H7 (cell line): ENCODE data around the gene EXOSC5. TPM values are rescaled to one million over a fixed set of nuclear protein-coding genes. Genes with fewer than 3 reads are reported as not detected.
"Not testable (repeated sequence)": the region's sequence is repeated elsewhere in the genome, so short reads cannot be mapped to it uniquely, and the experiment has no call there.

Experiments
- DNase-seq: peaks from one replicate; pipeline ENCODE4 v3.0.0; 2012
- H3K27me3 ChIP-seq: 2 replicates; pipeline ENCODE4 v1.6.0; 2011; ENCODE audit warnings: mild to moderate bottlenecking, low read length; ENCODE audit not compliant: control insufficient read depth, insufficient read depth
- H3K36me3 ChIP-seq: replicated peaks from 2 replicates; pipeline ENCODE4 v1.5.1; 2011; ENCODE audit warnings: low read length; ENCODE audit not compliant: control insufficient read depth, insufficient read depth
- H3K4me3 ChIP-seq: 2 replicates; pipeline ENCODE4 v1.5.1; 2011; ENCODE audit warnings: low read depth, mild to moderate bottlenecking, control low read depth, low read length, moderate library complexity; ENCODE audit not compliant: insufficient read depth
- total RNA-seq: library from RNA; depleted of rRNA; stranded (reverse); fragments of >200 nt; shearing (Covaris generic); gene quantifications from 2 replicates; pipeline ENCODE4 v1.2.3, GENCODE V29; 2014

Gene EXOSC5
- total RNA-seq, 1 experiment from 2014 or later = 79.6 TPM

DNA sequence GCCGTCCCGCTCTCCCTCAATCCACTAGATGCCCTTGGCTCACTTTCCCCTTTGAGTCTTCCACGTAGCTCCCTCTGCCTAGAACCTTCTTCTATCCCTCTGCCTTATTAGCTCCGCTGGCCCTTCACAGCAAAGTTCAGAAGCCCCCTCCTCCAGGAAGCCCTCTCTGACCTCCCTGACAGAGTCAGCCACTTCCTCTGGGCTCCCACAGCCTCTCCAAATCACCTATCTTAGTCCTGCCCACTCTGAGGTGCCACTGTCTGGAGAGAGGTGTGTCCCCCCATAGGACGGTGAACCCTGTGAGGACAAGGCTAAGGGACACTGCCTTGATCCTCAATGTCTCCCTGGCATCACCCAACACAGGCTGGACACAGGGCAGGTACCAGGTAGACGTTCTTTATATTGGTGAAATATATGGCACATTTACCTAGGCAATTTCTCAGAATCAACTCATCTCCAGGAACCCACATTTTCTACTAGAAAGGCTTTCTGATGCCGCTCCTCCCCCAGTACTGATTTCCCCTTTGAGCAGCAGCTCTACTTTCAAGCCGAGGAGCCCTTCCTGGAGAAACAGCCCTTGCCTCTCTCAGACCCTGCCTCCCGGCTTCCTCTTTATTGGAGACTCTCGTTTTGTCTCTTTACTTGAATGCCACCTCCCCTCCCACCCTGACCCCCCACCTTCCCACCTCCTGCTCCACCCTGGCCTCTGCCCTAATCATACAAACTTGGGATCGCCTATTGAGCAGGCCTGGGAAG is 40.0 kb downstream of the EXOSC5 start:
- no peak overlapping the region for H3K4me3 ChIP-seq
- H3K36me3 ChIP-seq = no peaks in the 10 kb centered on the region
- peaks cover 14% of the 10 kb centered on the region for H3K27me3 ChIP-seq
- DNase-seq = no peak

DNA sequence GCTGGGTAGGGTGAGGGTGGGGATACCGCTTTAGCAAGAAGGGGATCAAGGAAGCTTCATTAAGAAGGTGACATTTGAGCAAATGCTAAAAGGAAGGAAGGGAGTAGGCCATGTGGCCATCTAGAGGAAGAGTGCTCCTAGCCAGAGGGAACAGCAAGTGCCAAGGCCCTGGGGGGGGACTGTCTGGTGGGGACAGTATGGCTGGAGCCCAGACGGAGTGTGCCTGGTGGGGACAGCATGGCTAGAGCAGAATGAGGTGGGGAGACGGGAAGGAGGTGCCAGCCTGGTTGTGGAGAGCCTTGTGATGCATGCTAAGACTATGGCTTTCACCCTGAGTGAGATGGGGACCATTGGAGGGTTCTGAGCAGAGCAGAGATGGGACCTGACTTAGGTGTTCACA is 41.4 kb downstream of the EXOSC5 start:
- no peaks in the 10 kb centered on the region for H3K36me3 ChIP-seq
- H3K4me3 ChIP-seq = no peak overlapping the region
- DNase-seq = no peak
- H3K27me3 ChIP-seq = peaks cover 27% of the 10 kb centered on the region

DNA sequence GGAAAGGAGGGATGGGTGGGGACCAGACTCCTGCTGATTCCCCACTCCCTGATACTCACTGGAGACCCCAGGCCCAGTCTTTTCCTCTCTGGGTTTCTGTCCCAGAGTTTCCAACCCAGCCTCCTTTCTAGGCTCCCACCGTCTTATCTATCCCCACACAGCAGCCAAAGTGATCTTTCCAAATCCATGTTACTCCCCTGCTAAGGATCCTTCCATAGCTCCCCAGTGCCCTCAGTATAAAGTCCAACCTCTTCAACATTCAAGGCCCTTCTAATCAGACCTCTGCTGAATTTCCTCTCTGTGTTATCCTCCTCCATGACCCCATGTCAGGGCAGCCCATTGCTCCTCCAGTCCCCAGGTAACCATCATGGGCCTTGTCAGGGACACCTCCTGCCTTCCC is 42.1 kb downstream of the EXOSC5 start:
- no peak for DNase-seq
- no peaks in the 10 kb centered on the region for H3K36me3 ChIP-seq
- peaks cover 31% of the 10 kb centered on the region for H3K27me3 ChIP-seq
- no peak overlapping the region for H3K4me3 ChIP-seq

DNA sequence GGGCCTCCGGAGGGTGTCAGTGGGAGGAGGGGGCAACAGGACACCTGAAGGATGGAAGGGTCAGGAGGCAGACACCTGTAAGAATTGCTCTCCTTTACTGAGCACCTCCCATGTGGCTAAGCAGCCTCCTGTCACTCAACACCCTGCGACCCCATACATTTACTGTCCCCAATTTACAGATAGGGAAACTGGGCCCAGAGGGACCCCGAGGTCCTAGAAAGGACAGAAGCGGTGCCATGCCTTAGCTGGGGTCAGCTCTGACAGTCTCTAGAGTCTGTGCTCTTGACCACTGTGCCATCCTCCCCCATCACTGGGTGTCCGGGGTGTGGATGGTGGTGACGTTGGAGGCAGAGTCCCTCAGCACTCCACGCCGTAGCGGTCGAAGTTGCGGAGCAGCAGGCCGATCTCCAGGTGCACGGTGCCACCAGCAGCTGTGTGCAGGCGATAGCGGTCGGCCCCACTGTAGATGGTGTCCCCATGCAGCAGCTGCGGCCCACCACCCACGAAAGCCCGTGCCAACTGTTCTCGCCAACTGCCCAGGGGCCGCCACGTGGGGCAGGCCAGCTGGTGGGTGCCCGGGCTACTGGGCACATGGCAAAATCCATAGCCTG is 42.7 kb downstream of the EXOSC5 start:
- DNase-seq = peak; percentile 46
- Histone ChIP-seq H3K36me3 (no peaks in the 10 kb centered on the region), H3K27me3 (peaks cover 31% of the 10 kb centered on the region), H3K4me3 (peak overlapping the region; percentile 79; the same call in 1 of the 2 replicates)

DNA sequence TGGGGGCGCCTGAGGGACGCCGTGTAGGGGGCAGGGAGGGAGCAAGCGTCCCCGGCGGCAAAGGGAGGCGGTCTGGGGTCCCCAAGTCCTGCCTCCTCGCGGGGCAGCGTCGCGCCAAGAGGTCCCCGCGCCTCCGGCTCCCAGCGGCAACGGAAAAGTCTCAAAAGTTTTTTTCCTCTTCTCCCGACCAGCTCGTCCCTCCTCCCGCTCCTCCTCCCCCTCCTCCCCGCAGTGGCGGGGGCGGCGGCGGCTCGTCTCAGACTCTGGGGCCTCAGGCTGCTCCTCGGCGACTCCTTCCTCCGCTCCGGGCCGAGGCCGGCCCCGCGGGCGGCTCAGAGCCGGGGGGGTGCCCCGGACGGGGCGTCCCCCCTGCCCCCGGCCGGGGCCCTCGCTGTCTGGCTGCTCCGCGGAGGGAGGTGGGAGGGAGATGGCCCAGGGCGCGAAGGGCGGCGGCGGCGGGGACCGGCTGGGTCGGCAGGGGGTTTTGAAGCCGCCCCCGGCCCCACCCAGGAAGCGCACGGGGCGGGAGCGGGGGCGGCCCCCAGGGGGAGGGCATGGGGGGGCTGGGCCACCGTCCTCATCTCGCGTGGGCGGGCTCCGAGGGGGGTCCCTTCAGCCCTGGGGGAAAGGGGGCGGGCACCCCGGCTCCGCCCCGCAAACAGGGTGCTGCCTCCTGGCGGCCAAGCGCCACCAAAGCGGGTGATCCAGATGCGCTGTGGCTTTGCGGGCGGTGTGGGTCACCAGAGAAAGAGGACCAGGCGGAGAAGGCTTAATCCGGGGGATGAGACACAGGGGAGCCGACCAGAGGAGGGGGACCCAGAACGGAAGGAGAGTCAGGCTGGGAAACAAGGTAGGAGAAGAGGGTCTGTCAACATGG is 43.5 kb downstream of the EXOSC5 start, which contains the start of gene TGFB1:
TGFB1 (minus strand) TSS at position 457 of the 877 bp plus-strand sequence. CDS start 878 bp downstream, outside the sequence.
- Histone ChIP-seq H3K27me3 (peaks cover 31% of the 10 kb centered on the region), H3K4me3 (peak within 1 kb of the TSS; percentile 79), H3K36me3 (no peaks in the 10 kb centered on the region)
- peak; percentile 96 for DNase-seq

DNA sequence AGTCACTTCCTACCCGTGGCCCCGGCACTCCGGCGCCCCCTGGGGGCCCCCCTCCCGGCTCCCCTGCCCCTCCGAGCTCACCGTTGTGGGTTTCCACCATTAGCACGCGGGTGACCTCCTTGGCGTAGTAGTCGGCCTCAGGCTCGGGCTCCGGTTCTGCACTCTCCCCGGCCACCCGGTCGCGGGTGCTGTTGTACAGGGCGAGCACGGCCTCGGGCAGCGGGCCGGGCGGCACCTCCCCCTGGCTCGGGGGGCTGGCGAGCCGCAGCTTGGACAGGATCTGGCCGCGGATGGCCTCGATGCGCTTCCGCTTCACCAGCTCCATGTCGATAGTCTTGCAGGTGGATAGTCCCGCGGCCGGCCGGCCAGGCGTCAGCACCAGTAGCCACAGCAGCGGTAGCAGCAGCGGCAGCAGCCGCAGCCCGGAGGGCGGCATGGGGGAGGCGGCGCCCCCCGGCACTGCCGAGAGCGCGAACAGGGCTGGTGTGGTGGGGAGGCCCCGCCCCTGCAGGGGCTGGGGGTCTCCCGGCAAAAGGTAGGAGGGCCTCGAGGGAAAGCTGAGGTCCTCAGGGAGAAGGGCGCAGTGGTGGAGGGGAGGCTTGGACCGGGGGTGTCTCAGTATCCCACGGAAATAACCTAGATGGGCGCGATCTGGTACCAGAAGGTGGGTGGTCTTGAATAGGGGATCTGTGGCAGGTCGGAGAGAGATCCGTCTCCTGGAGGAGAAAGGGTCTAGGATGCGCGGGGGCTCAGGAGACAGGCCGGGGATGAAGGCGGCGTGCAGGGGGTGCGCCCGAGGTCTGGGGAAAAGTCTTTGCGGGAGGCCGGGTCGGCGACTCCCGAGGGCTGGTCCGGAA is 44.3 kb downstream of the EXOSC5 start:
- DNase-seq = peak; percentile 94
- Histone ChIP-seq H3K4me3 (peak overlapping the region; percentile 79), H3K36me3 (no peaks in the 10 kb centered on the region), H3K27me3 (peaks cover 31% of the 10 kb centered on the region)

DNA sequence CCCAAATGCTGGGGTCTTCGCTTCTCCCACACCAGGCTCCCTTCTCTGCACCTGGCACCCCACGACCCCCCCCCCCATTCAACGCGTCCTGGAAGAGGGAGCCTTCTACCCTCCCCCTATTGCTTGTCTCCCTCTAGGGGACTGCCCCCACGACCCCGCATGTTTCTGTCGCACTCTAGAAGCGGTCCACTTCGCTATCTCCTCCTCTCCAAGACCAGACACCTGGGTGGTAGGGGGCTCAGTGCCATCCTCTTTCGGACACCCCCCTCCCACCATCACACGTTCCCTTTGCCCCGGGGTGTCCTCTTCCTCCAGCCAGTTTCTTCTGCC is 44.9 kb downstream of the EXOSC5 start:
- no peaks in the 10 kb centered on the region for H3K36me3 ChIP-seq
- no peak for DNase-seq
- H3K4me3 ChIP-seq = peak overlapping the region; percentile 79
- H3K27me3 ChIP-seq = peaks cover 31% of the 10 kb centered on the region

DNA sequence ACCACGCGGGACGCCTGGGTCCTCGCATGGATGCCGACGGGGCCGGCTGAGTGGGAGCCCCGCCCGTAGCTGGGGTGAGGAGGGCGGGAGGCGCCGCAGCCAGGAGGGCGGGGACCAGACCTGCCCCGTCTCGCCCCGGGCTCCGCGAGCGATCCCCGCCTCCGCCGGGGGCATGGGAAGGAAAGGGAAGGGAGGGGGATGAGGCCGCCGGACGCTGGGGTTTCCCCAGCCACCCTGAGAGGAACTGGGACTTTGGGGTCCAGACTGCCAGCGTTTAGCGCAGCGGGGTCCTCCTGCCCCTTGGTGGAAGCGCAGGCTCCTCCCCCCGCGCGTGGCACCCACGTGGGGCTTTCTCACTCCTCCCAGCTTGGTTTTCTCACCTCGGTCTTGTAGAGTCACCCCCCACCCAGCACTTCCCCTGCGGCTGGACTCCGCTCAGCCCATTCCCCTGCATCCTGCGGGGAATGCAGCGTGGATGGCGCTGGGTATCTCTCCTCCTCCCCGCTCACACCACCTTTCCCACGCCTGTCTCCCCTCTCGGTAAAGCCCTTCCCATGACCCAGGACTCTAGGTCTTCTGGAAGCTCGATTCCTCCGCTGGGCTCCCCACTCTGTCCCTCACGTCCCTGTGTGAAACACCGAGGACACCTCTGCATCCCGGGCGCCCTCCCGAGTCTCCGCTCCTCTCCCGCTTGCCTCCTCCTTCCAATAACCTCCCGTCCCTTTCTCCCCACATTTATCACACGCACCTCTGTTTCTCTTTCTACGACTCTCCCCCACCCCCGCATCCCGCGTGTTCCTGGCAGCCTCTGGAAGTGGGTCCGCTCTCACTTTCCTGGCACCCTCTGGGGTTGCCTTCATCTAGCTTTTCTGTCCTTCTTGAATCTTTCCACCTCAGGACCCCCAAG is 45.6 kb downstream of the EXOSC5 start:
- peak; percentile 92 for DNase-seq
- Histone ChIP-seq H3K27me3 (peaks cover 31% of the 10 kb centered on the region), H3K36me3 (no peaks in the 10 kb centered on the region), H3K4me3 (peak overlapping the region; percentile 79)

DNA sequence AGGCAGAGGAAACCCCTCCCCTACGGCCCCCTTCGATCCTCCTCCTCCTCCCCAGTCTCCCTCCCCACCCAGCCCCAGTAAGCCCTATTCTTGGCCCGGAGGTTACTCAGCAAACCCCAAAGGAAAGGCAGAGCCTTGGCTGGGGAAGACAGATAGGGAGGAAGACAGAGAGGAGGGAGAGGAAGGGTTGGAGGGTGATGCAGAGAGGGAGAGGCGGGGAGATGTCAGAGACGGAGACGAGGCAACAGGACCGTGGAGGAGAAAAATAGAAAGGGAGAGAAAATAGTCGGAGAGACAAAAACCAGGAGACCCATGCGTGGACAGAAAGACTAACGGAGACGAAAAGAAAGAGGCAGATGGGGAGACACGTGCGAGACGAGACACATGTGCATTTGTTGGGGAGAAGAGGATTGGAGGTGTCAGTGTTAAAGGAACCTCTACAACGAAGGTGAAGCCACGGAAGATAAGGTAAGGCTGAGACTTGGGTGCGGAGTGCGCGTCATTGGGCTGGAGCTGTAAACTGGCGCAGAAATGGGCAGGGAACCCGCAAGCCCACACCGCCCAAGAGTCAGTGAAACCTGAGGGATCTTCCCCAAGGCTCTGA is 46.3 kb downstream of the EXOSC5 start:
- peak; percentile 64 for DNase-seq
- peak overlapping the region; percentile 79 for H3K4me3 ChIP-seq
- peaks cover 31% of the 10 kb centered on the region for H3K27me3 ChIP-seq

DNA sequence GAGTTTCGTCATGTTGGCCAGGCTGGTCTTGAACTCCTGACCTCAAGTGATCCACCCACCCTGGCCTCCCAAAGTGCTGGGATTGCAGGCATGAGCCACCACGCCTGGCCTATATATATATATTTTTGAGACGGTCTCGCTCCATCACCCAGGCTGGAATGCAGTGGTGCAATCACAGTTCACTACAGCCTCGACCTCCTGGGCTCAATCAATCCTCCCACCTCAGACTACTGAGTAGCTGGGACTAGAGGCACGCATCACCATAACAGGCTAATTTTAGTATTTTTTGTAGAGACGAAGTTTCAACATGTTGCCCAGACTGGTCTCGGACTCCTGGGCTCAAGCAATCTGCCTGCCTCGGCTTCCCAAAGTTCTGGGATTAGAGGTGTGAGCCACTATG is 50.2 kb downstream of the EXOSC5 start:
- H3K27me3 ChIP-seq = peaks cover 15% of the 10 kb centered on the region
- not testable (repeated sequence) for DNase-seq, H3K36me3 ChIP-seq, H3K4me3 ChIP-seq

More for the DNA sequence above, 46.3 kb downstream of the EXOSC5 start:
- H3K36me3 ChIP-seq = no peaks in the 10 kb centered on the region

DNA sequence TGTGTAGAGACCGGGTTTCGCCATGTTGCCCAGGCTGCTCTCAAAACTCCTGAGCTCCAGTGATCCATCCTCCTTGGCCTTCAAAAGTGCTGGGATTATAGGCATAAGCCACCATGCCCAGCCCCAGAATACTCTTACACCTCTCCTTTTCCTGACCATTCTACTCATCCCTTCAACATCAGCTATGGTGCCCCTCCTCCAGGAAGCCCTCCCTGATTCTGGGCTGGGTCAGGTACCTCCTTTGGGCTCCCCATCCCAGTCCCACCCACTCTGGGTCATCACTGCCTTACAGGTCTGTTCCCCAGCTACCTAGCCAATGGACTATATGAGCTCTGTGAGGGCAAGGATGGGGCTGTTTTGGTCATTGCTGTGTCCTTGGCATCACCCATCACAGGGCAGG is 53.0 kb downstream of the EXOSC5 start:
- Histone ChIP-seq H3K27me3 (no peaks in the 10 kb centered on the region), H3K36me3 (no peaks in the 10 kb centered on the region; the same call in 1 of the 2 replicates), H3K4me3 (no peak overlapping the region)
- no peak for DNase-seq

DNA sequence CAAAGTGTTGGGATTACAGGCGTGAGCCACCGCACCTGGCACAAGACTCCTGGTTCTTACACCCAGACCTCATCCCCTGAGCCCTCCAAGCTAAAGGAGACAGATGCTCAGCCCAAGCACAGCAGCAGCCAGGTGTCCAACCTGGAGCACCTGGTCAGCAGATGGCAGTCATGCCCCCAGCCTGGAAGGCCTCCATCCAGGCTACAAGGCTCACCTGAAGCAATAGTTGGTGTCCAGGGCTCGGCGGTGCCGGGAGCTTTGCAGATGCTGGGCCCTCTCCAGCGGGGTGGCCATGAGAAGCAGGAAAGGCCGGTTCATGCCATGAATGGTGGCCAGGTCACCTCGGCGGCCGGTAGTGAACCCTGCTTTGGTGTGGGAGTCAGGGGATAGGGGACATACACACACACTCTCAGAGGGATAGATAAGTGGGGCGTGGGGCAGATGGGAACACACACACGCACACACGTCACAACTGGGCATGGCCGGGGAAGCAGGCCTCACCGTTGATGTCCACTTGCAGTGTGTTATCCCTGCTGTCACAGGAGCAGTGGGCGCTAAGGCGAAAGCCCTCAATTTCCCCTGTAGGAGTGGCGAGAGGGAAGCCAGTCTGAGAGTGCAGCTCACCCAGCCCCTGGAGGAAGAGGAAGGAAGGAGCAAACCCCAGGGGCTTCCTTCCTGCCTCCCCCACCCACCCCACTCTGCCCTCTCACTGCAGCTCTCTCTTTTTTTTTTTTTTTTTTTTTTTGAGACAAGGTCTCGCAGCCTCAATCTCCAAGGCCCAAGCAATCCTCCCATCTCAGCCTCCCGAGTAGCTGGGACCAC is 55.3 kb downstream of the EXOSC5 start:
- DNase-seq = peak; percentile 69
- H3K36me3 ChIP-seq = no peaks in the 10 kb centered on the region; the same call in 1 of the 2 replicates
- no peak overlapping the region for H3K4me3 ChIP-seq
- no peaks in the 10 kb centered on the region for H3K27me3 ChIP-seq
